HG02588 (cell line): Measurements from ENCODE around the gene ACBD7.

ENCODE experiments used
- ATAC-seq: cut with Tn5 transposase; IDR thresholded peaks from one replicate; pipeline ENCODE4 v1.9.1; 2021; ENCODE audit warnings: mild to moderate bottlenecking, moderate library complexity; ENCODE audit not compliant: unreplicated experiment

Gene ACBD7

GRCh38 chr10:15027741-15028140, 60.8 kb downstream of the ACBD7 start:
- ATAC-seq = no peak
